Measurements from ENCODE around the gene APH1A.
A peak's percentile ranks its signal among the peaks of the same experiment; 100 is the strongest.
"Not testable (repeated sequence)": the region's sequence is repeated elsewhere in the genome, so short reads cannot be mapped to it uniquely, and the experiment has no call there.

The APH1A gene

DNA sequence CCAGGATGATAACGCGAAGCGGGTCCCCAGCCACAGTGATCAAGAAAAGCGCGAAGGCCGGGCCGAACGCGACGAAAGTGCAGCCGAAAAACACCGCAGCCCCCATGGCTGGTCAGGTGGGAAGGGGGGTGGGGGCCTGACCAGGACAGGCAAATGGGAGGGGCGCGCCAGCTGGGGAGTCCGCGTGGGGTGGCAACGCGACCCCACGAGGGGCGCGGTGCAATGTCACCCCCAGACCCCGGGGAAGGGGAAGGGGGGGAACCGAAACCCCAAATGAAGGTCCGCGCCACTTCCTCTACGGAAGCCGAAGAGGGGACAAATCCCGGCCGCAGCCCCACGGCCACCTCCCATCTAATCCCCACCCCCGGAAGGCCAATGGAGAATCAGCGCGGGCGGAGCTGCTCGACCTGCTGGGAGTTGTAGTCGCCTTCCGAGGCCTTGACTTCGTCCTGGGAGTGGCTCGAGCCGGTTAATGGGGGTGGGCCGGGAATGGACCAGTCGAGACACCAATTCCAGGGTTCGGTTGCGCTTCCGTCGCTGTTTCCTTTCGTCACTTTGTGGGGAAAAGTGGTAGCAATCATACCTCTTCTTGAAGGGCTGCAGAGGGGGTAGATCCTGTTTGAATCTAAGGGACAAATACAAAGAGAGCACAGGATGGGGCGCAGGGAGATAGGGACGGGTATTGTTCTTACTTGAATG, at the start of gene APH1A:
TSS of gene APH1A (minus strand) at position 312 of the 699 bp plus-strand sequence. CDS start at position 106, 206 bp downstream.
- peak; percentile 95 for DNase-seq

DNA sequence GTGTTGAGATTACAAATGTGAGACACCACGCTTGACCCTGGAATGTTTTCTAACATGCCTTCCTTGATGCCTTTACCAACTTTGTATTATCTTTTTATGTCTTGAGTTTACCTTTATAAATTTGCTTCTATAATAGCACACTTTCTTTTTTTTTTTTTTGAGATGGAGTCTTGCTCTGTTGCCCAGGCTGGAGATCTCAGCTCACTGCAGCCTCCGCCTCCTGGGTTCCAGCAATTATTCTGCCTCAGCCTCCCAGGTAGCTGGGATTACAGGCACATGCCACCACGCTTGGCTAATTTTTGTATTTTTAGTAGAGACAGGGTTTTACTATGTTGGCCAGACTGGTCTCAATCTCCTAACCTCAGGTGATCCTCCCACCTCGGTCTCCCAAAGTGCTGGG, 45.9 kb upstream of the APH1A start:
- DNase-seq = not testable (repeated sequence)

DNA sequence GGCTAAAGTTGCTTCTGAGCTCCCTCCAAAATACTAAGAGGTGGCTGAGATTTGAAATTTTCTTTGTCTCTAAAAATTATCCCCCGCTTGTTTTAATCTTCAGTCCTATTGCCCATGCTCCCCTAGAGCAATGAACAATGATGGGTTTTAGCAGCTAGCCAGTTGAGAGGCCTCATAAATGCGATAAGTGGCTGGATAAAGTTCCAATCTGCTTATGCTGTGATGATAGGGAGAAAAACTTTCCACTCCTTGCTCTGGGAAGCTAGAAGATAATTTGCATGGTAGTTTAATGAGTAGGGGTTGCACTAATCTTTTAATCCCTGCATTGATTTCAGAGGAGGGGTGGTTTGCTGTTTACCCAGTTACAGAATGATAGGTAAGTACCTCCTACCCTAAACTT, 42.9 kb upstream of the APH1A start:
- no peak for DNase-seq

DNA sequence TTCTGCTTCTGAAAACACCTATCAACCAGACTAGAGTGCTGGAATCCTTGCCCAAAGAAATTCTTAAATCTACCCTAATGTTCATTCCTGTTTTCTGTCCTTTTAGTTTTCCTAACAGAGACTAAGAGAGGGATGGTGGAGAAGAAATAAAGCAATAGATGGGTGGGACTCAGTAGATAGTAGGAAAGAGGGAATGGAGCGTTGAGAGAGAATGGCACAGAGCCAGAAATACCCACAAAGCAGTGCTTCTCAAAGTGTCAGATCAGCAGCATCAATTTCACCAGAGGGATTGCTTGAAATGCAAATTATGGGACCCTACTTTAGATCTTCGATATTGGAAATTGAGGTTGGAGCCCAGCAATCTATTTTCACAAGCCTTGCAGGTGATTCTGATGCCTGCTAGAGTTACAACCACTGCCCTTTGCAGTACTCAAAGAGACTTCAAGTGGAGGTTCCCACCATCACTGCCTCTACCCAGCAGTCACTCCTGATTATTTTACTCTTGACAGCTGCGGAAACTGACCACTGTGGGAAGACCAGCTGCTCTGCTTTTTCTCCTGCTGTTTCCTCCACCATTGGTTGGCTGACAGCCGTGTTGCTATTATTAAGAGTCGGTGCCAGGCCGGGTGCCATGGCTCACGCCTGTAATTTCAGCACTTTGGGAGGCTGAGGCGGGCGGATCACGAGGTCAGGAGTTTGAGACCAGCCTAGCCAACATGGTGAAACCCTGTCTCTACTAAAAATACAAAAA, 41.1 kb upstream of the APH1A start:
- DNase-seq = no peak

DNA sequence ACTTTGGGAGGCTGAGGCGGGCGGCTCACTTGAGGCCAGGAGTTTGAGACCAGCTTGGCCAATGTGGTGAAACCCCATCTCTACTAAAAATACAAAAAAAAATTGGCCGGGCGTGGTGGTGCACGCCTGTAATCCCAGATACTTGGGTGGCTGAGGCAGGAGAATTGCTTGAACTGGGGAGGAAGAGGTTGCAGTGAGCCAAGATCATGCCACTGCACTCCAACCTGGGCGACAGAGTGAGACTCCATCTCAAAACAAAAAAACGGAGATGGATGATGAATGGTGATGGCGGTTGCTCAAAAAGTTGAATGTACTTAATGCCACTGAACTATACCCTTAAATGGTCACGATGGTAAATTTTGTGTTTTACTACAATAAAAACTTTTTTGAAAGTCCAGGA, 39.8 kb upstream of the APH1A start:
- not testable (repeated sequence) for DNase-seq

DNA sequence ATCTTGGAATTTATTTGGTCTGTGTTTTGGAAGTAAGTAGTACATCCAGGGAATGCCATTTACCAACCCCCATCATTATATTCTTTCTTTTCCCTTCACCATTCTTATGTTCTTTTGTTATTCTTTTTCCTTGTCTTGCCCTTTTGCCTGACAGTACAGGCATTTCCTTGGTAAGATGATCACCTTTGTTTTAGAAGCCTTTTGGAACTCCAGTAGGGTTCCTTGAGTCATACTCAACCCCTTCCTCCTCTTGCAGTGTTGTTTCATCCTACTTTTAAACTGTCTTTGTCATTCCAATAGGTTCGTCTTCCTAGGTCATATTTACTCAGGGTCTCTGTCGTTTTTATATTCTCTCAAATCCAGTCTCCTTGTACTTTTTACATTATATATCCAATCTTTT, 34.1 kb upstream of the APH1A start:
- no peak for DNase-seq

DNA sequence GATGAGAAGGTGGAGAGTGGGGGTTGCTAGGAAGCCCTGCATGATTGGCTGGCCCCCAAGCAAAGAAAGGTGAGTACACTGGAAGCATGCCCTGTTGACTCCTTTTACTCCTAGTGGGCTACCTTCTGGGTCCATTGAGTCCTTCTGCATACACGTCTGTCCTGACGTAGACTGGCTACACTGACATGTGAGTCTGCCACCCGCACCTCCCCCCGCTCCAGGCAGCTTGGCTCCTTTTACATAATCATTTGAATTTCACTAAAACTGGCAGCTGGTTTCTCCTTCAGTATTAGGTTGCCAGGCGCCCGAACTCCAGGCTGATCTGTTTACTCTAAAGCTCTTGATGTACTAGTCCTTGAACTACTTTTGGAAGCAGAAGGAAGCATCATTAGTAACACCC, 33.5 kb upstream of the APH1A start:
- DNase-seq = no peak

DNA sequence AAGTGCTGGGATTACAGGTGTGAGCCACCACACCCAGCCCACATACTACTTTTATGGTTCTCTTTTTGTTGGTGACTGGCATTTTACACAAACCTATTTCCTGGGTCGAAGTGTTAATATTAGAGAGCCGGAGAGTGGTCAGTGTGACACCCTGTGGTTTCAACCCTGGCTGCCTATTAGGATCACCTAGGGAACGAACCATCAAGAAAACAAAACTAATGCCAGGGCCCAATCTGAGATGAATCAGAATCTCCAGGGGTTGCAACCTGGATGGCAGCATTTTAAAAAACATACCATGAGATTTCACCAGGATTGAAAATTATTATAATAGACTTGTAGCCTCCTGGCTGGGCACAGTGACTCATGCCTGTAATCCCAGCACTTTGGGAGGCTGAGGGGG, 30.9 kb upstream of the APH1A start:
- no peak for DNase-seq

DNA sequence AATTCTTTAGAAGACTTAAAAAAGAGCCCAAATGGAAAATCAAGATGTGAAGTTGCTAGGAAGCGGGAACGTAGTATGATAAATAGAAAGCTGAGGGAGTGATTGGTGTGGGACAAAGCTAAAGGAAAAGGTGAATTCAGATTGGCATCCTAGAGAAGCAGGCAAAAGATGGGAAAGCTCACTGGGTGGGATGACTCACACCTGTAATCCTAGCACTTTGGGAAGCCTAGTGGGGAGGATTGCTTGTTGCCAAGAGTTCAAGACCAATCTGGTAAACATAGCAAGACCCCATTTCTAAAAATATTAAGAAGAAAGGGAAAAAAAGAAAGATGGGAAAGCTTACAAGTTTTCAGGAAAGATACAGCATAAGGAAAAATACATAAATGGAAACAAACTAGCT, 26.7 kb upstream of the APH1A start:
- no peak for DNase-seq

DNA sequence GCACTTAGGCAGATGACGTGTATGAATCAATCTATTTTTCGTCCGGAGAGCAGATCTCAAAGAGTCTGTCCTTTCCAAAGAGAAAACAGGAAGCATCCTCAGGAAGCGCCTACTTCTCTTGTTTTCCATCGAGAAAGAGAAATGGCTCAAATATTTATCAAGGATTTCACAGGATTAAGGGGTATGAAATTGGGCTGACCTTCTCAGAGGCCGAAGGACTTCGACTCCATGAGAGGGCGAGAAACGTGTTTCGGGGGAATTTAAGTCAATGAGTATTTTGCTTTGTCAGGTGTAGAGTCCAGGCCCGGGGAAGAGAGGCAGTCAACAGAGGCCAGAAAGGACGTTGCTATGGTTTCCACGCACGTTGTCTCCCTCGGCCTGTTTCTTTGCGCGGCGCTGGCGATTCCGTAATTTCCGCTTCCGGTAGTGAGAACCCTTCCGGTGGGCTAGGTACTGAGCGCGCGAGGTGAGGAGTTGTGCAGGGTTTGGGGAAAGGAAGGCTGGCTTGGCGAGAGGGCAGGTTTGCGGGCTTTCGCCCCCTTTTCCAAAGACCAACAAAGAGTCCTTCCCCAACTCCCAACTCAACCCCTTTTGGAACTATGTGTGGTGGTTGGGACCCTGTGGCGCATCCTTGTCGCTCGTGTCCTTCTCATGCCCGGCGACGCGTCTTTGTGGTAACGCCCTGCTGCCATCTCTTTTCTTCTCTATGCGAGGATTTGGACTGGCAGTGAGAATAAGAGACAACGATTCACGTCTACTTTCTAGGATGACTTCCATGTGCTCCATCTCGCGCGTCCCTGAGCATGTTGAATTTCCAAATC, 24.8 kb upstream of the APH1A start, which contains the start of gene MRPS21:
TSS of gene MRPS21 (plus strand) at position 429 of the 821 bp plus-strand sequence. CDS start 506 bp downstream, outside the sequence.
- peak; percentile 85 for DNase-seq

DNA sequence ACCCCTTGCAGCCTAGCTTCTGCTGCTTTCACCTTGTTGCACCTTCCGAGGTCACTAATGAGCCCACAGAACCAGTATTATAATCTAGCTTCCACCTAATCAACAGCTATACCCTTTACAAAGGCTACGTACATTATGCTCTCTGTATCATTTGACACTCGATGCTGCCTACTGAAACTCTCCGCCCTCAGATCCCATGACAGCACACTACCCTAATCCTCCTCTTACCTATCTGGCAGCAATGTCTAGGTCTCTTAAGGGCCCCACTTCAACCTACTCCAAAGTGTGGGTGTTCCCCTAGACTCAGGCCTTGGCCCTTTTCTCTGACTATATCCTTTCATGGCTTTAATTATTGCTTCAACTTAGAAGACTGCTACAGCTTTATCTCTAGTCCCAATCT, 20.0 kb upstream of the APH1A start:
- DNase-seq = no peak

DNA sequence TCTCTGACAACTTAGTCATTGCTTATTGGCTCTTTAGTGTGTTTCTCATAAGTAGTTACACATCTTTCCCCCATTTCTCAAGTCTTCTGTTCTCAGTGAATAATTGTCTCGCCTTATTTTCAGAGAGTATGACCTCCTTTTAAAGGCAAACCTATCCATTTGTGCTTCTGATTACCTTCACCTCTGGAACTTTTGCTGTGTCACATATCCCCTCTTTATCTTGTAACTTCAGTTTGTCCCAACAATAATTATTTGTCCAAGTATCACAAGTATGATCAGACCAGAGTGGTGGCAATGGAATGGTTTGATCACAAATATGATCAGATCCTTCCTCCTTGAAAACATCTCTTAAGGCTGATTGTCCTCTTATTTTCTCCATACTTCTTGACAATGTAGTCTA, 19.6 kb upstream of the APH1A start:
- DNase-seq = no peak

DNA sequence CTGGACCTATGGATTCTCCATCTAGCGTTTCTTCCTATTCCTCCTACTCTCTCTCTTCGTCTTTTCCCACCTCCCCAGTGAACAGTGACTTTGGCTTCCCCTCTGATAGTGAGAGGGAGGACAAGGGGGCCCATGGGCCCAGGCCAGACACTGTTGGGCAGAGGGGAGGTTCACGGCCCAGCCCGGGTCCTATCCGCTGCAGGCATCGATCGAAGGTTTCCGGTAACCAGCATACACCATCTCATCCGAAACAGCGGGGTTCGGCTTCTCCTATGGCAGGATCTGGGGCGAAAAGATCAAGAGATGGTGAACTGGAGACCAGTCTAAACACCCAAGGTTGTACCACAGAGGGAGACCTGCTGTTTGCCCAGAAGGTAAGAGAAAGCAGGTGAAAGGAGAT, 14.4 kb upstream of the APH1A start:
- no peak for DNase-seq

DNA sequence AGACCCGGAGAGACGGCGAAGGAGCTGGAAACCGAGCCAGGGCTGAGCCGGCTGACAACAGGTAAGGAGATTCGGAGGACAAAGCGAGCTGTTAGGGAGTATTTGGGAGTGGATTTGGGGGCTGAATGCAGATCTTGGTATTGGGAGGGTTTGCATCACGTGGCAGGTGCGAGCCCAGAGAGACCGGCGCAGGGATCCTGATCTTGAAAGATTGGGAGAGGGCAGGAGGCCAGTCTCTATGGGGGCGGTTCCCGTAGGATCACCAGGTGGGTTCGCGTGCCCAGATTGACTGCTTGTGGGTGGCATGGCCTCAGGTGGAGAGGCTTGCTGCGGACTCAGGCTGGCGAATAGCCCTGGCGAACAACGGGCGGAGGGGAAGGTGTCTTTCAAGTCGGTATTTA, 13.7 kb upstream of the APH1A start:
- DNase-seq = no peak

DNA sequence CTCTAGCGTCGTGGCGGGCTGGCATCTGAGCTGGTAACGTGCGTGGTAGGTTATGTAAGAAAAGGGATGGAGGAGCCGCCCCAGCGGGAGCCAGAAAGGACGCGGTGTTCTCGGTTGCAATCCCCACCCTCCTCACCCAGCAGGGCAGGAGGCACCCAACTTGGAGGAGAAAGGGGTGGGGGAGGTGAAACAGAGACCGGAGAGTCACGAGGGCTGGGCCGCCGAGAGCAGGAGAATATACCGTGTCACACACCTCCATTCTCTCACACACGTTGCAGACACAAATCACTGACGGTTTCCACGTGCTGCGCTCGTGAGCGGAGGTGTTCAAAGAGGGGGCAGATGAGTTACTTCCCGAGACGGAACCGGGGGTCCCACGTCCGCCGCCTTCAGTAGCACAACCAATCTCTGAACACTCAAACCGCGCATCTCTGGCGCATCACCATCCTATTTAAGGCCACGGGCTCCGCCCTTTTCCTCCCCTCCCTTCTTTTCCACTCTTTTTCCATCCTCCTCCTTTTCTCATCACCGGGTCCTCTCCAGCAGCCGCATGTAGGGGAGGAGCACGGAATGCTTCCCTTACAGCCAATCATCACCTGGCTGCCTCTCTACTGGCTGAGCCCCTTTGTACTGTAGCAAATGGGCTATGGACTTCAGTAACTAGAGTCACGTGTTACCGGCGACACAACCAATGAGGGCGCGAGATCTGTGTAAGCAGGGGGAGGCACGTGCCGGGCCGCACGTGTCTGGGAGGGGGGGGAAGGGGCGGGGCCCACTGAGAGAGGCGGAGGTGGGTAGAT, 13.1 kb upstream of the APH1A start, which contains the start of gene CIART:
TSS of gene CIART (plus strand) at position 797 of the 800 bp plus-strand sequence. CDS start 714 bp downstream, outside the sequence.
- DNase-seq = peak; percentile 88

DNA sequence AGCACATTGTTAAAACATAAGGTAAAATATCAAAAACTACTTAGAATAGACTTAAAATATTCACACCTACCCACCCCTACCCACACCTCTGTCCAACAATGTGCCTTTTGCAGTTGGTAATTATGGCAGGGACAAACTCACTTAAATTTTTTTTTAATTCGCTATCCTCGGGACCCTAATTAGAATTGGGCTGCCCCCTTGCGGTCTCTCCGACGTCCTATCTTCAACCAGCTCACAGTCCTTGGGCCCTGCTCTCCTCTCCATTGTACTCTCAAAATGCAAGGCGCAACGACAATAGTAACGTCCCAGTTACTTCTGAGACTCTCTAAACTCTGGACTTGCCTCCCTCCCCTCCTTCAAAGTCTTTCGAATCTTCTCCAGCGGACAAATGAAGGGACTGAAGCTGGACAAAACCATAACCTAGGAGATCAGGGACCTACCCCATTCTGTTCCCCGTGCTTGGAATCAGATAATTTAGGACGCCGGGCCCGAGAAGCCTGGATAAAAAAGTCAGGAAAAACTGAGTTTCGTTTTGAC, 12.5 kb upstream of the APH1A start:
- peak; percentile 76 for DNase-seq

DNA sequence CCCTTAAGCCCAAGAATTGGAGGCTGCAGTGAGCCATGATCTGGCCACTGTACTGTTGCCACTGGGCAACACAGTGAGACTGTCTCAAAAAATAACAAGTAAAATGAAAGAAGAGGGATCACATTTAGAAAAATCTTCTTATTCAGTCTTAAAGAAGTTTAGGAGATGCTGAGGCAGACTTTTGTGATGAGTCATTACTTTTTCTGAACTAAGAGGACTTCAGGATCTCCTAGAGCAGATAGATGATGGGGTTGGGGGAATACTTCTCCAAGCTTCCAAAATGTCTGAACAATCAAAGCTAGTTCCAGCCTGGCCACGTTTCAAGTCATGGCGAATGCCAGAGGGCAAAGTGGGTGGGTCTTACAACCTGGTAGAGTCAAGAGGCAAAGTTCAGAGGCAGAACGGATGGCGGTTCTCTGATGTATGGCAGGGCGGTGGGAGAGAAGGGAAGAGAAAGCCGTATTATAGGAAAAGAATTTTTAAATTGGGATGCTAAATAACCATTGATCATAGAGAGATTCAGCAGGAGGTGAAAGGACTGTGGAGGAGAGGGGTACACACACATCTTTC, 11.4 kb upstream of the APH1A start:
- no peak for DNase-seq

DNA sequence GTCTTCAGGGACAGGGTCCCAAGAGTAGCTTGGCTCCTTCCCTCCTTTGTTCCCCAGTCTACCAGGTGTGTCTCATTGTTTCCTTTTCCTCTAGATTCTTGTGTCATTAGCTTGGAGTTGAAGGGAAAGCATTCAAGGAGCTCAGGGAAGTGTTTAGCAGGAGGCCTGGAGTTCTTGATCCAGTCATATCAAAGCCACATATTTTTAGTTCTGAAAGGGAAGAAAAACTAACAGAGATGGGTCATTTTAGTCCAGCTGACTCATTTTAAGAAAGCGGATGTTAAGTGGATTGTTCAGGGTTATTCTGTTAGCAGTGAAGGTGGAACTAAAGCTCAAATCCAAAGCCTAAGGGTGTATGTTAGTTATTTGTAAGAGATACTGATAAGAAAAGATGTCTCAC, 4.5 kb upstream of the APH1A start:
- DNase-seq = no peak

DNA sequence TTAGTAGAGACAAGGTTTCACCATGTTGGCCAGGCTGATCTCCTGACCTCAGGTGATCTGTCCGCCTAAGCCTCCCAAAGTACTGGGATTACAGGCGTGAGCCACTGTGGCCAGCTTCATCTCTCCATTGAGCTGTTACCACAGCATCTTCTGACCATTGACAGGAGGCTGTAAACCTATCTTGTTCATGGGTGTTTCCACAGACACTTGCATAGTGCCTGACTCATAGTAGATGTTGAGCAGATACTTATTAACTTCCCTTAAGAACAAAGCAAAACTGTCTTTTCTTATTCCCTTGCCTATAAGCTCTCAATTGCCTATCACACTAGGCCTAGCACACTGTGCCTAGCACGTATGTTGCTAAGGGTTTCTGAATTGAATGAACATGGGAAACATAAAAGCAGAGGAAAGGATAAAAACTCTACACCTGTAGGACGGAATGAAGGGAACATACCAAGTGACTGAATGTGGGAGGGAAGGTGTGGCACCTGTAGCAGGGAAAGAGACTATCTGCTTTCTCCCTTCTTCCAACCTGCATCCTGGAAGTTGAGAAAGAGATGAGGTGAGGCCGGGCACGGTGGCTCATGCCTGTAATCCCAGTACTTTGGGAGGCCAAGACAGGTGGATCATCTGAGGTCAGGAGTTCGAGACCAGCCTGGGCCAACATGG, 2.6 kb upstream of the APH1A start:
- DNase-seq = no peak

DNA sequence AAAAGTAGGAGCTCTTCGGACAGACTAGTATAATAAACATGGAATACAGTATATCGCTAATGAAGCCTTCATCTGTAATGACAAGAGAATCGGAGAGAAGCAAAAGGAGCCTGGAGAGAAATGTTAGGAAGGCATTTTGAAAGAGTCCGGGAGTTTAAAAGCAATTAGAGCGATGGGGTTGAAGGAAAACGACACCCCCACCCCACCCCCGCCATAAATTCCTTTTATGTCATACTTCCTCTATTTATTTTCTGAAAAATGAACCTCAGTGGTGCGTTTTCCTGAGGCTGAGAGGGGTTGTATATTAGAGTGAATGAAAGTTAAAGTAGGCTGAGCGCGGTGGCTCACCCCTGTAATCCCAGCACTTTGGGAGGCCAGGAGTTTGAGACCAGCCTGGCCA, 635 bp upstream of the APH1A start:
- DNase-seq = no peak

DNA sequence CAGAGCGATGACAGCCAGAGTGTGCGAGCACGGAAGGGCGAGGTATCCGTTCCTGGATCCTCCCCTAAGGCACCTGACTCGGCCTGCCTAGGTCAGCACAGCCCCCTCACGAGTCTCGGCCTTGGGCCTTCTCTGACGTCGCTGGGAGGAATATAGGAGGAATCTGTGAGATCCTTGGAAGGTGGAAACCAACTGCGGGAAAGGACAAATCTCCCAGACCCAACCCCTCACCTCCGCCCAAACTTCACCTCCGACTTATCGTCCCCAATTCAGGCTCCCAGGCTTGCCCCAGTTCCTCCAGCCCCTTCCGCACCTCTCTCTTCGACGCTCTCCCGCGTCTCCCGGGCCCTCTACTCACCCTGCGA, 494 bp downstream of the APH1A start:
- peak; percentile 37 for DNase-seq
